Endothelial cell of umbilical vein (primary cell): Measurements from ENCODE around the gene CDH15. TPM values are rescaled to one million over a fixed set of nuclear protein-coding genes. Genes with fewer than 3 reads are reported as not detected.

Source experiments
- BruUV-seq: library from RNA; stranded (reverse); fragments of 400-500 nt; replicated peaks from 2 replicates; lab custom pipeline; 2021; lab: Mats Ljungman, UMichigan
- CTCF ChIA-PET: fragments of 300-600, 350-600 bp; sonication (Branson Sonifier 250); formaldehyde crosslinking; loops from one replicate; lab custom pipeline; 2021; ENCODE audit warnings: antibody characterized with exemption, inconsistent platforms; lab: Charles Lee
- POLR2A ChIA-PET: fragments of 300-600, 350-600 bp; sonication (Branson Sonifier 250); formaldehyde crosslinking; loops from one replicate; lab custom pipeline; 2021; ENCODE audit warnings: antibody characterized with exemption, inconsistent platforms; lab: Charles Lee
- DNase-seq: peaks from one replicate; pipeline ENCODE4 v3.0.0-alpha.2; 2011; ENCODE audit warnings: low read depth, low spot score
- FAIRE-seq: peaks from 2 replicates; lab custom pipeline; 2011; peaks lifted over from hg19 to GRCh38; lab: Jason Lieb, UNC
- H2AFZ ChIP-seq: 2 replicates; pipeline ENCODE4 v1.6.0; 2012; ENCODE audit warnings: low read depth, low read length, control low read depth, inconsistent platforms
- H3K27ac ChIP-seq: 2 replicates; pipeline ENCODE4 v1.5.1; 2011; ENCODE audit warnings: low read depth, mild to moderate bottlenecking, control low read depth, low read length, moderate library complexity; ENCODE audit not compliant: insufficient read depth
- H3K27me3 ChIP-seq, 2 experiments: 2 replicates each; pipeline versions ENCODE4 v1.6.0 to v1.6.1; 2011; ENCODE audit warnings: low read length in 2 of 2, mixed read lengths in 1 of 2; ENCODE audit not compliant: control insufficient read depth in 2 of 2, insufficient read depth in 2 of 2
- H3K36me3 ChIP-seq, 2 experiments: 2 replicates in 1 of 2; 3 replicates in 1 of 2; pipeline ENCODE4 v1.5.1; 2011; ENCODE audit warnings: low read length in 2 of 2, mild to moderate bottlenecking in 1 of 2, moderate library complexity in 1 of 2; ENCODE audit not compliant: control insufficient read depth in 2 of 2, insufficient read depth in 2 of 2; ENCODE audit errors: extremely low read depth in 1 of 2
- H3K4me1 ChIP-seq: 3 replicates; pipeline ENCODE4 v1.5.1; 2011; ENCODE audit warnings: mild to moderate bottlenecking, low read length; ENCODE audit not compliant: control insufficient read depth, insufficient read depth; ENCODE audit errors: extremely low read depth
- H3K4me2 ChIP-seq: 2 replicates; pipeline ENCODE4 v1.6.1; 2011; ENCODE audit warnings: low read length, control low read depth, mixed read lengths; ENCODE audit not compliant: insufficient read depth
- H3K4me3 ChIP-seq, 3 experiments: fragments of 200-600 bp in 1 of 3; sonication (generic), shearing (Covaris generic) in 1 of 3; replicated peaks in 1 of 3; 2 replicates each; pipeline ENCODE4 v1.5.1; 2011 to 2016; ENCODE audit warnings: control low read depth in 3 of 3, low read length in 3 of 3, mild to moderate bottlenecking in 2 of 3, inconsistent platforms in 1 of 3, low read depth in 1 of 3, moderate library complexity in 1 of 3; ENCODE audit not compliant: insufficient read depth in 1 of 3
- H3K79me2 ChIP-seq: 2 replicates; pipeline ENCODE4 v1.6.0; 2012; ENCODE audit warnings: low read length, inconsistent platforms; ENCODE audit not compliant: control insufficient read depth, insufficient read depth
- H3K9ac ChIP-seq: replicated peaks from 2 replicates; pipeline ENCODE3; 2011; ENCODE audit warnings: low read length, control low read depth; ENCODE audit not compliant: insufficient read depth; ENCODE audit errors: extremely low read depth
- H3K9me1 ChIP-seq: replicated peaks from 3 replicates; pipeline ENCODE4 v1.6.0; 2011; ENCODE audit warnings: mild to moderate bottlenecking, low read length; ENCODE audit not compliant: control insufficient read depth, insufficient read depth; ENCODE audit errors: extremely low read depth
- H3K9me3 ChIP-seq: replicated peaks from 2 replicates; pipeline ENCODE4 v1.5.1; 2012; ENCODE audit warnings: low read length, inconsistent platforms; ENCODE audit not compliant: control insufficient read depth, insufficient read depth
- H4K20me1 ChIP-seq: replicated peaks from 2 replicates; pipeline ENCODE3; 2011; ENCODE audit warnings: mild to moderate bottlenecking, low read length; ENCODE audit not compliant: control insufficient read depth, insufficient read depth; ENCODE audit errors: extremely low read depth
- EZH2 ChIP-seq: IDR thresholded peaks from 2 replicates; pipeline ENCODE4 v1.6.1; 2012; ENCODE audit warnings: borderline replicate concordance, low read depth, mild to moderate bottlenecking, moderate library complexity, low read length, inconsistent platforms; ENCODE audit not compliant: severe bottlenecking
- FOS ChIP-seq: IDR thresholded peaks from 2 replicates; pipeline ENCODE4 v1.6.1; 2011; ENCODE audit warnings: mild to moderate bottlenecking, low read length, moderate library complexity, borderline replicate concordance; ENCODE audit not compliant: insufficient read depth
- GATA2 ChIP-seq: IDR thresholded peaks from 2 replicates; pipeline ENCODE4 v1.7.0; 2011; ENCODE audit warnings: low read depth, mild to moderate bottlenecking, moderate library complexity, mixed read lengths, low read length; ENCODE audit not compliant: insufficient read length, insufficient read depth
- MAX ChIP-seq: IDR thresholded peaks from 2 replicates; pipeline ENCODE4 v1.6.1; 2011; ENCODE audit not compliant: insufficient read depth, insufficient read length
- MYC ChIP-seq: IDR thresholded peaks from one replicate; pipeline ENCODE4 v1.6.1; 2011; ENCODE audit warnings: mild to moderate bottlenecking, low read depth, low read length
- POLR2A ChIP-seq: IDR thresholded peaks from 2 replicates; pipeline ENCODE4 v1.6.1; 2012; ENCODE audit warnings: low read depth, mild to moderate bottlenecking, control low read depth, low read length
- POLR2AphosphoS5 ChIP-seq: IDR thresholded peaks from 2 replicates; pipeline ENCODE4 v1.6.1; 2012; ENCODE audit warnings: low read depth, mild to moderate bottlenecking, control low read depth, low read length, moderate library complexity; ENCODE audit not compliant: insufficient read depth
- dilution Hi-C: fragments of 300-500 bp; cut with MboI; formaldehyde crosslinking; loops from one replicate; pipeline ENCODE4 v1.15.0; 2019; ENCODE audit warnings: low sequenced_read_pairs; ENCODE audit not compliant: extremely low pct_ligation_motif_present
- intact Hi-C: fragments of 100-400 bp; cut with micrococcal nuclease; formaldehyde crosslinking; loops from one replicate; pipeline ENCODE4 v1.10.0; 2022
- polyA plus RNA-seq, 4 experiments: library from polyadenylated mRNA; depleted of rRNA in 3 of 4; stranded (reverse) in 3 of 4; unstranded in 1 of 4; fragments of >200 nt; gene quantifications; 2 replicates each; pipeline versions ENCODE4 v1.2.1 to v1.2.3, GENCODE V29; 2011 to 2012; ENCODE audit warnings: missing spikeins in 1 of 4
- total RNA-seq: library from RNA; stranded (reverse); gene quantifications from 2 replicates; pipeline ENCODE4 v1.2.3, GENCODE V29; 2021
- TF ChIP-seq, protein P1 (sequence below), 2 donors: IDR thresholded peaks; 1 replicate in 1 of 2; 2 replicates in 1 of 2; pipeline ENCODE4 v1.5.1; 2011; ENCODE audit warnings: low read length in 2 of 2, mild to moderate bottlenecking in 2 of 2, moderate library complexity in 2 of 2, control low read depth in 1 of 2, inconsistent platforms in 1 of 2, low read depth in 1 of 2; ENCODE audit not compliant: insufficient read depth in 1 of 2; ENCODE audit errors: extremely low read depth in 1 of 2

CDH15 gene
- total and polyA plus RNA-seq, 2 donors (not counting 3 experiments of a cell fraction or from before 2014, with no cell fraction given) = 0.44 TPM; not detected in 1

DNA sequence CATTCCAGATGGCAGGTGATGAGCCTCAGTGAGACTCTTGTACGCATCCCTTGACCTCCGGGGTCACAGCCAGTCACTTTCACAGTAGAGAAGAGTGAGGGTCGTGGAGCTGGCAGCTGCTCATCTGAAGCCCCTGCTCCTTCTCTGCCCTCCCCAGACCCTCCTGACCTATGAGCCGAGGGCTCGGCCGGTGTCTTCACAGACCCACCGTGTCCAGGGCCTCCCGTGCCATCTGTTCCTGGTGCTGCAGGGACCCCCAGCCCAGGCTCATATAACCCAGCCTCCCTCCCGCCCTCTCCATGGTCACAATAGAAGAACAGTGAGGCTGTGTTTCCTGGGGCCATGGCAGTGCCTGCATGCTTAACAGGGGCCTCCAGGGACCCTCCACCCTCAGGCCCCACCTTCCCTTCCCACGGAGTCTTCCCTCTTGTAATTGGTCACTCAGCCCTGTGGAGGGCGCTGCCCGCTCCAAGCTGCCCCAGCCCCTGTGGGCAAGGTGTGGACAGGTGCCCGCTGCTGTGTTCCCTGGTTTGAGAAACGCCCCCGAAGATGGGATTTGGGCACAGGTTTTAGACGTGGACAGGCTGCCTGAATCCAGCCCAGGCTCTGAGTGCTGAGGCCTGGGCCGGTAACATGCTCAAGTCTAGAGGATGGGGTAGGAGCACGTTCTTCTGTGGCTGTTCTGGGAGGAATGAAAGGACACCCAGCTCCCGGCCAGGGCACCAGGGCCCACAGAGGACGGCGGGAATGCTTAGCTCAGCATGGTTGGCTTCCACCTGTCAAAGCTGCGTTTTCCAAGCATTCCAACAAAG lies 39.1 kb upstream of the CDH15 start:
- dilution Hi-C loops = loop anchor here (25.0 kb wide), 1 partner anchor 170 kb away; no protein-coding TSS in a partner anchor
- no peak for FAIRE-seq

More for the DNA sequence above, 39.1 kb upstream of the CDH15 start:
- ChIA-PET CTCF (no interaction called here), POLR2A (no interaction called here)
- TF ChIP-seq MAX = no peak
- TF ChIP-seq, protein P1, sequence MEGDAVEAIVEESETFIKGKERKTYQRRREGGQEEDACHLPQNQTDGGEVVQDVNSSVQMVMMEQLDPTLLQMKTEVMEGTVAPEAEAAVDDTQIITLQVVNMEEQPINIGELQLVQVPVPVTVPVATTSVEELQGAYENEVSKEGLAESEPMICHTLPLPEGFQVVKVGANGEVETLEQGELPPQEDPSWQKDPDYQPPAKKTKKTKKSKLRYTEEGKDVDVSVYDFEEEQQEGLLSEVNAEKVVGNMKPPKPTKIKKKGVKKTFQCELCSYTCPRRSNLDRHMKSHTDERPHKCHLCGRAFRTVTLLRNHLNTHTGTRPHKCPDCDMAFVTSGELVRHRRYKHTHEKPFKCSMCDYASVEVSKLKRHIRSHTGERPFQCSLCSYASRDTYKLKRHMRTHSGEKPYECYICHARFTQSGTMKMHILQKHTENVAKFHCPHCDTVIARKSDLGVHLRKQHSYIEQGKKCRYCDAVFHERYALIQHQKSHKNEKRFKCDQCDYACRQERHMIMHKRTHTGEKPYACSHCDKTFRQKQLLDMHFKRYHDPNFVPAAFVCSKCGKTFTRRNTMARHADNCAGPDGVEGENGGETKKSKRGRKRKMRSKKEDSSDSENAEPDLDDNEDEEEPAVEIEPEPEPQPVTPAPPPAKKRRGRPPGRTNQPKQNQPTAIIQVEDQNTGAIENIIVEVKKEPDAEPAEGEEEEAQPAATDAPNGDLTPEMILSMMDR (IDR thresholded peaks at IDR 0.05; ENCODE audit: extremely low read depth in 1 of 2, insufficient read depth in 1 of 2, low read depth in 1 of 2, low read length in 2 of 2) = no peak
- no peak for TF ChIP-seq FOS
- TF ChIP-seq GATA2 = no peak
- TF ChIP-seq POLR2A = no peak
- no peak for TF ChIP-seq POLR2AphosphoS5
- TF ChIP-seq MYC = no peak
- TF ChIP-seq EZH2 = no peak
- peaks cover 2% of the 10 kb centered on the region for H4K20me1 ChIP-seq
- H3K4me2 ChIP-seq = no peak overlapping the region
- no peak overlapping the region for H3K4me3 ChIP-seq
- H3K36me3 ChIP-seq = peaks cover 0 to 10% of the 10 kb centered on the region in 2 experiments
- H2AFZ ChIP-seq = no peak overlapping the region
- DNase-seq = no peak
- H3K9me1 ChIP-seq = no peaks in the 10 kb centered on the region
- H3K4me1 ChIP-seq = no peaks in the 10 kb centered on the region
- BruUV-seq = no TSS peak
- H3K9me3 ChIP-seq = no peaks in the 10 kb centered on the region
- H3K79me2 ChIP-seq = no peaks in the 10 kb centered on the region
- H3K27ac ChIP-seq = no peak overlapping the region
- no peaks in the 10 kb centered on the region for H3K27me3 ChIP-seq
- intact Hi-C loops = no loop called here
- H3K9ac ChIP-seq = no peak overlapping the region
